Stimulated activated CD4-positive, alpha-beta T cell treated with anti-CD3 and anti-CD28 coated beads, Interleukin-4, amount 100 ng/mL, for 48 hours (primary cell): Measurements from ENCODE around the gene MGRN1.

Experiments used
- DNase-seq, 2 donors: peaks; one replicate each; pipeline ENCODE4 v3.0.0-alpha.2; 2020; ENCODE audit warnings: low read depth in 2 of 2

Gene MGRN1

DNA sequence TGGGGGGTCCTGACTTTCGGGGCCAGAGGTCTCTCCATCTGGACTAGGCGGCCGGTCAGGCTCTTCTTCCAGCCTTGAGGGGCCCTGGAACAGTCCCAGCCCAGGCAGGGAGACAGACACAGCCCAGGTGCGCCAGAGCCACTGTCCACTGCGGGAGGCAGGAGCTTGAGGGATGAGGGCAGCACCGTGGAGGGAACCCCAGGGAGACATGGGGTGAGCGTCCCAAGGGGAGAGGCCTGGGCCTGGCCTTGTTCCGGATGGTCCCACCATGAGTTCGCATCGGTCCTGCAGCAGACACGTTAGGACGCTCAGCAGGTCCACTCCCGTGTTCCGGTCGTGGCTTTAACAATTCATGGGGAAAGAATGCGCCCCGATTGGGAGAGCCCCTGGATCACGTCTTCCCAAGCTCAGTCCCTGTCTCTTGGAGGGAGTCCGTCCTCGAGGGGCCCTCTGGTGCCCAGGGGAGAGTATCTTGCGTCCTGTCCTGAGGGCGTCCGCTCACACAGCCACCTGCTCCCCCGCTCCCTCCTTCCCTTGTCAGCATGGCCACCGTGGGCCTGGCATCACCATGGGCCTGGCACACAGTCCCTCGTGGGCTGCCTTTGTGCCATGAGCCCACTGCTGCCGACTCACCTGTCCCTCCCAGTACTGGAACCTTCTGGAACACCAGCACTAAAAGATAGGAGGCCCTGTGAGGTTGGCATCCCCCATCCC, 62.0 kb downstream of the MGRN1 start:
- no peak for DNase-seq

DNA sequence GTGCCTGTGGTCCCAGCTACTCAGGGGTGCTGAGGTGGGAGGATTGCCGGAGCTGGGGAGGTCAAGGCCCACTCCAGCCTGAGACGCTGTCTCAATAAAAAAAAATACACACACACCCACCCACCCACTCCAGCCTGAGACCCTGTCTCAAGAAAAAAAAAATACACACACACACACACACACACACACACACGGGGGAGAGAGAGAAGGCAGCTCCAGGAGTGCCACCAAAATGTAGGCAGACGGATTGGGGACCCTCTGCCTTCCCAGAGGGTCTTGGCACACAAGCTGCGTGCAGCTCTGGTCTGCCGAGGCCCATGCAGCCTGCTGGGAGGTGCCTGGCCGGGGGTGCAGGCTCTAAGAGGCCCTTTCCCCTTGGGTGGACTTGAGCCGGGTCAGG, 62.8 kb downstream of the MGRN1 start:
- no peak for DNase-seq

DNA sequence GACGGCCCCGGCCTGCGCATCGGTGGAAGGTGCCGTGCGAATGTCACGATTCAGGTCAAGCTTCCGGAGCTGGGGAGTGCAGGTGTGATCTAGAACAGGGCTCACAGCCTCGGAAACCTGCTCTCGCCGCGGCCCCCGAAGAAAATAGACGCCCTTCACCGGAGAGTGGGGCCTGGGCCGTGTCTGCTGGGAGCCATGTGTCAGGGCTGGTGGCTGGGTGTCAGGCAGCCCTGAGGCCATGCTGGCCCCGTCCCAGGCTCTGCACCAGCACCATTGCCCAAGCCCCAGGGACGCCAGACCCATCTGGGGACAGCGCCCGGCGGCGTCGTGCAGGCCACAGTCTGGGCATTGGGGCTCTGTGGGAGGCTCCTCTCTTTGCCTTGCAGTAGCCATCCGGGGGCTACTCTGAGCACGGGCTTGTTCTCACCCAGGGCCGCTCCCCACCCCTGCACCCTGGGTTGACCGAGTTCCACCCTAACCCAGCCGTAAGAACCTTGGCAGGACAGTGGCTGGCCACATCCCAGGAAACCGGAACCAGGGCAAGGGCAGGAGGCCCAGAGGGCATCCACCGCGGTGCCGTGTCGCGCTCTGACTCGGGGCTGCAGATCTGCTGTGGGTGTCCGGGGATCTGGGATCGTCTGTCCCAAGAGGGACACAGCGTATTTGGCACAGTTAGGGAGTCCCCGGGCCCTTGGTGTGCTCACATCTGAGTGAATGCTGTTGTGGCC, 63.5 kb downstream of the MGRN1 start:
- no peak for DNase-seq

DNA sequence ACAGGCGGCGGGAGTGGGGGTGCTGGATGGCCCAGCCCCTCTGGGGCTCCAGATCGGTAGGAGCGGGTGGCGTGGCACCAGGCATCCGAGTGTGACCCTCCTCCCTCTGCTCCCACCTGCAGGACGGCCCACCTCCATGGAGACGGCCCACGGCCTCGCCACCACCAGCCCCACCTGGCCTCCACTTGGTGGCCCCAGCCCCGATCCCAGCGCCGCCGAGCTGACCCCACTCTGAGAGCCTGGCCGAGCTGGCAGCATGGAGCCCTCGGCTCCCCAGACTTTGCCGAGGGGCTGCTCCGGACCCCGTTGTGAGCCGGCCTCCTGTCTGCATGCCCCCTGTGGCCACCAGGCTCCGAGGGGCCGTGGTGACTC, 64.0 kb downstream of the MGRN1 start:
- no peak for DNase-seq

DNA sequence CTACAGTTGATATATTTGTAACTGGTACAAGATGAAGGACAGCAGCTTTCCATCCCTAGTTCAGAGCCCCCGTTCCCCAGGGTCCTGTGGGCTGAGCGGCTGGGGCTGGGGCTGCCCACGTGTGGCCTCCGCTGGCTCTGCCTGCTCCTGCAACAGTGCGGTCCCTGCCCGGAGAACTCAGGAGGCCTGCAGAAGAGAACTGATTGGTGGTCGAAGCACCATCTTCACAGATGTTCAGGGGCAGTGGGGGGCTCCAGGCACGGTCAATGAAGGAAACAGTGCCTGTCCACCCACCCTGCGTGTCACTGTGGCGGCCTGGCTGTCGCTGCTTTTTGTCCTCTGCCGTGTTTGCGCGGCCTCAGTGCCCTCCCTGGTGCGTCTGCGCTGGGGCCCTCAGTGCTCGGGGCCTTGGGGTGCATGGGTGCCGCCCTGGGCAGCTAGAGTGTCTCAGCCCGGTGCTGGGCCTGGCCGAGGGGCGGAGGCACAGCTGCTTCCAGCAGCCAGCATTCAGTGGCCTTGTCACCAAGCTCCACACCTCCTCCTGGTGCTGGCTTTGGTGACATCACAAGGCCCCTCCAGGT, 64.6 kb downstream of the MGRN1 start:
- no peak for DNase-seq

DNA sequence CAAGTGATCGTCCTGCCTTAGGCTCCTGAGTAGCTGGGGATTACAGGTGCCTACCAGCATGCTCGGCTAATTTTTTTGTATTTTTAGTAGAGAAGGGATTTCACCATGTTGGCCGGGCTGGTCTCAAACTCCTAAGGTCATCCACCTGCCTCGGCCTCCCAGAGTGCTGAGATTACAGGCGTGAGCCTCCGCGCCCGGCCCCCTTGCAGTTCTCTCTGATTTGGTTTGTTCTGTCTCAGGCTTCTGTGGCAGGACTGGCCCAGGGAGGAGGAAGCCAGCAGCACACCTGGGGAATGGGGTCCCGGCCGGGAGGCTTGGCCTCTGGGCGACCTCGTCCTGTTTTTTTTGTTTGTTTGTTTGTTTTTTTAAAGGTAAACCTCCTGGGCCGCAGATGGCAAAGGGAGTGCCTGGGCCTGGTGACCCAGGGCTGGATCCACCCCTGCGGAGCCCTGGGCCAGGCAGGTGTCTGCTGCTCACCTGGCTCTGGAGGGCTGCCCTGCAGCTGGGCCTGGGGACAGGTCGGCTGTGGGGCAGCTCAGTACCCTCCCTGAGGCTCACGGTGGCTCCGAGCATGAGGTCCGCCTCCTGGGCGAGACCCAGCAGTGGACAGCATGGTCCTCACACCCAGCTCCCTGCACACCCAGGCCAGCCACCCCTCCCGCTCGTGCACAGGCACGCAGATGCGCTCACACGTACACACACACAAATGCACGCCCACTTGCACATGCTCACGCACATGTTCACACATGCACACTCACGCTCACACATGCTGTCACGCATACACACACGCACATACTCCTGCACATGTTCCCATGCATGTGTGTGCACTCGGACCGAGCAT, 65.5 kb downstream of the MGRN1 start:
- DNase-seq: no peak

DNA sequence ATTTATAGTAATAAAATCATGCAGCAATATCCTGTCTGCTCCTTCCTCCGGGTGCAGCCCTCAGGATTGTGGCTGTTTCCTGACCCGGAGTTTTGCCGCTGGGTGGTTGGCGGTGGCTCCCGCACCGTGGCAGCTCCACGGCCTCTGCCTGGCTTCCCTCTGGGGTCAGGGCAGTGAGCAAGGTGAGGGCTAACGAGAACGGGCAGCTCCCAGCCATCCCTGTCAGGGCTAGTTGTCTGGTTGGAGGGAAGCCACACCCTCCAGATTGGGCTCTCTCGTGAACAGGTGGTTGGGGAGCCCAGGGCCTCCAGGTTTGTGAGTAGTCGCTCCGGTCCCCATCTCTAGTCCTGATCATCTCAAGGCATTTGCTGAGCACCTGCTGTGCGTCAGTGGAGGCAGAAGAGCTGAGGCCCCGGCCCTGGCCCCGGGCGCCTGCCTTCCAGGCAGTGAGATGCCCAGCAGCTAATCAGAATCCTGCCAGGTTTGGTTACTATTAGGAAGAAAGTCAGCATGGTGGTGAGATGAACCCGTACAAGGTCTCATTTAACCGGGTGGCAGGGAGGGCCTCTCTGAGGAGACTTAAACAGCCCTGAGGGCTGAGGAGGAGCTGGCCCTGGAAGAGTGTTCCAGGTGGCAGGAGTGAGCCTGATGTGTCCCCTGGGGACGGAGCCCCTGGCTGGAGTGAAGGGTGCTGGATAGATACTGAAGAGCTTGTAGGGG, 66.5 kb downstream of the MGRN1 start:
- DNase-seq: no peak

DNA sequence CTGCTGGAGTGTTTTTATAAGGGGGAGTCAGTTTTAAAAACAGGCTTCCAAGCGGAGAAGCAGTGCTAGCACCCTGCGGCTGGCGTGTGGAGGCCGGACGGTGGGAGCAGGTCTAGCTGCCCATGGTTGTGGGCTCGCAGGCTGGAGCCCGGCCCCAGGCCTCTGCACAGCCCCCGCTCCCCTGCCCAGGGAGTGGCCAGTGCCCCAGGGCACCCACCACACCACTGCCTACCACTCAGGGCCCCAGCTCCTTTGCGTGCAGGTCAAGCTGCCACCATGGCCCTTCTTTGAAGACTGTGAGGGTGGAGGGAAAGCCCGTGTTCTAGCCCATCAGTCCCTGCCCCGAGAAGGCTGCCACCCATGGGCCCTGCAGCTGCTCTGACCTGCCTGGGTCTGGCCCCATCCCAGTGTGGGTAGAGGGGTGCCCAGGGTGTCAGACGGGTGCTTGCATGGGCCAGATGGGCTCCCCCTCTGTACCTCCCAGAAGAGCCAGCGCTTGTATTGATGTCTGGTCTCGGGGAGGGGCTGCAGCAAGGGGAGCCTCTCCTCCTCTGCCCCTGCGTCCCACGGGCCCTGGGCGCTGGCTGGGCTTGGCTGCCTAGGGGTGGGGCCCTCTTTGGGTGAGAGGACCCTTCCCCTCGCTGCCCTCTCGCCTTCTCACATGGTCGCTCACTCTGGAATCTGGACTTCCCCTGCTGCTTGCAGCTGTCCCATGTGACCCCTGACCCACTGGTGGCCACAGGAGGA, 67.2 kb downstream of the MGRN1 start:
- no peak for DNase-seq

DNA sequence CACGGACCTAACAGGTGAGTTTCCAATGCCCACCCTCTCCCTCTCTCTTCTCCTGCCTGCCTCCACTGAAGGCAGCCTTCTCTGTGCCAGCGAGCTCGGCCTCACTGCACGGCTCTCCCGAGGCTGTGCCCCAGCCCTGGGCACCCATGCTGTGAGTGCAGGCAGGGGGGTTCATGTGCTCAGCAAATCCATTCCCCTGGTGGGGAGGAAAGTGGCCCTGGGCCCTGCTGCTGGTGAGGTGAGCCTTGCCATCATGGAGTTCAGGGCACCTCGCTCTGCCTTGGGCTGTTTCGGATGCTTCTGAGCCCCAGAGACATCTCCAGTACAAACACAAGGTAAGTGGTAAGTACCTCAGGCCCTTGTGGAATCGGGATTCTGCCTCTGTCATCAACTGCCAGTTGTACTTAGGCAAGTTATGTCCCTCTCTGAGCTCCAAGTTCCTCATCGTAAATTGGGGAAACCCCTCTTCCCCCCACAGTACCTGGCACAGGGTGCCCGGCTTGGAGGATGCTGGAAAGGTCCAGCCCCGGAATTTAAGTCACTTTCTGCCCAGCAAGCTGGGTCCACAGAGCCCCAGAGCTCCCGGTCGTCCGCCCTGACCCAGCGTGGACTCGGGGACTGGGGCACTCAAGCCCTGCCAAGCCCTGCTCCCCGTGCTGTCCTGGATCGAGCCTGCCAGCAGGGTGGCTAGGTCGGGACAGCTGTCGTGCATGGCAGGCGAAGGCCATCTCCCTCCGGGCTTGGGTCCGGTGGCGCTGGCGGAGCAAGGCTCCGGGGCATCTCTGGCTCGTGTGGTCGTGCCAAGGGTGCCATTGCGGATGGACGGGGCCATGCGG, 68.1 kb downstream of the MGRN1 start:
- DNase-seq: no peak

DNA sequence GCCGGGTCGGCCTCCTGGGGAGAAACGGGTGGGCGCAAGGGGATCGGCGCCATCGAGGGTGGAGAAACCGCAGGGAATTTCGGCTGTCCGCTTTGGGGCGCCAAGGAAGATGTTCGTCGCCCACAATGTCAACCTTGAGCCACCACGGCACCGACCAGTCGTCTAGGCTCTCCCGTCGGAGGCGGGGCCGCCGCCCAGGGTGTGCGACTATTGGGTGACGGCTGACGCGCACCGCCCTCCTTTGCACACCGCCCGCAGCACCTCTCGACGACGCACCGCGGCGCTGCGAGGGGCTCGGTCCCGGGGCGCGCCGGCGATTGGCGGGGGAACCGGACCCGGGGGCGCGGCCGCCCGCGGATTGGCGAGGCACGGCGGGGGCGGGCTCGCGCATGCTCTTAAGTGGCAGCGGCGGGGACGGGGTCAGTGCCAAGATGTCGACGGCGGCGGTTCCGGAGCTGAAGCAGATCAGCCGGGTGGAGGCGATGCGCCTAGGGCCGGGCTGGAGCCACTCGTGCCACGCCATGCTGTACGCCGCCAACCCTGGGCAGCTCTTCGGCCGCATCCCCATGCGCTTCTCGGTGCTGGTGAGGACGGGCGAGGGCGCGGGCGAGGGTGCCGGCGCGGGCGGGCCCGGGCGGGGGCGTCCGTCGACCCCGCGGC, 68.8 kb downstream of the MGRN1 start, which contains the start of gene NUDT16L1:
TSS of gene NUDT16L1 (plus strand) at position 267 of the 660 bp plus-strand sequence. CDS start at position 432, 165 bp downstream.
- peak; percentile 96 for DNase-seq

DNA sequence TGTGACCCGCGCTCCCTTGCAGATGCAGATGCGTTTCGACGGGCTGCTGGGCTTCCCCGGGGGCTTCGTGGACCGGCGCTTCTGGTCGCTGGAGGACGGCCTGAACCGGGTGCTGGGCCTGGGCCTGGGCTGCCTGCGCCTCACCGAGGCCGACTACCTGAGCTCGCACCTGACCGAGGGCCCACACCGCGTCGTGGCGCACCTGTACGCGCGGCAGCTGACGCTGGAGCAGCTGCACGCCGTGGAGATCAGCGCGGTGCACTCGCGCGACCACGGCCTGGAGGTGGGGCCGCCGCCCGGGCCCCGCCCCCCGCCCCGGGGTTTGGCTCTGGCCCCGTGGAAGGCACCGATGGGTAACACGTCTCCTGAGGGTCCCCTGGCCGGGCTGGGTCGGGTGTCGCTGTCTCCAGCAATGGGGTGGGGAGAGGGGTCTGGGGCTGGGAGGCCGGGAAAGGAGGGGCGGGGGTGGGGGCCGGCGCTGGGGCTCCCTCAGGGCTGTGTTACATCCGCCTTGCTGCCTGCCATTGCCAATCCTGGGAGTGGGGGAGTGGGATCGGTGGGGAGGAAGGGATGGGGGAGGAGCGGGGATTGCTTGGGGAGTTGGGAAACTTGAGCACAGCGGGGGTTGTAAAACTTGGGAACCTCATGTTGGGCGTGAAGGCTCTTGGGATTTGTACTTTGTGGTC, 69.5 kb downstream of the MGRN1 start:
- peak in 1 of 2 donors; percentile 37 for DNase-seq

DNA sequence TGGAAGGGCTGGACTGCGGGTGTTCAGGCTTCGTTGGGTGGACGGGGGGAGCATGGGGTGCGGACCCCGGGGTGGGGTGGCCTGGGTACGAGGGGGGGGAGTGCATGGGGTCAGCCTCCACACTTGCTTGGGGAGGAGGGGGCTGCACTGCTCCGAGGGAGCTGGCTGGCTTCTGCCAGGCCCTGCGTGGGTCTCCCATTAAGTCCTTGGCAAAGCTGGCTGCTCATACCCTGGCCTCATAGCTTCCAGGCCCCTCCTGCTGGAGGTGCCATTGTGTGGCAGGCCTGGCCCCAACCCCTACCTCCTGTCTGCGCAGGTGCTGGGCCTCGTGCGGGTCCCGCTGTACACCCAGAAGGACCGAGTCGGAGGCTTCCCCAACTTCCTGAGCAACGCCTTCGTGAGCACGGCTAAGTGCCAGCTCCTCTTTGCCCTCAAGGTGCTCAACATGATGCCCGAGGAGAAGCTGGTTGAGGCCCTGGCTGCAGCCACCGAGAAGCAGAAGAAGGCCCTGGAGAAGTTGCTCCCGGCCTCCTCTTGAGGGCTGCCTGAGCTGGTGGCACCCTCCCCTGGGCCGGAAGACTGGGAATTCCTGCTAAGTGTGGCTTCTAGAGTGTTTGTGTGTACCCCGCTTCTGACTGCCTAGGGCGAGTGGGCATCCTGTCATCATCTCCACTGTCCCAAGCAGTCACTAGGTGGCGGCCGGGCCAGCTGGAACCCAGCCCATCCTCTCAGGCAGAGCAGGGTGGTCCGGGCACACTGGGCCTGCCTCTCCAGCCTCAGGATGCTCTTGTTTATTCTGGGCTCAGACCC, 70.2 kb downstream of the MGRN1 start:
- DNase-seq: no peak

DNA sequence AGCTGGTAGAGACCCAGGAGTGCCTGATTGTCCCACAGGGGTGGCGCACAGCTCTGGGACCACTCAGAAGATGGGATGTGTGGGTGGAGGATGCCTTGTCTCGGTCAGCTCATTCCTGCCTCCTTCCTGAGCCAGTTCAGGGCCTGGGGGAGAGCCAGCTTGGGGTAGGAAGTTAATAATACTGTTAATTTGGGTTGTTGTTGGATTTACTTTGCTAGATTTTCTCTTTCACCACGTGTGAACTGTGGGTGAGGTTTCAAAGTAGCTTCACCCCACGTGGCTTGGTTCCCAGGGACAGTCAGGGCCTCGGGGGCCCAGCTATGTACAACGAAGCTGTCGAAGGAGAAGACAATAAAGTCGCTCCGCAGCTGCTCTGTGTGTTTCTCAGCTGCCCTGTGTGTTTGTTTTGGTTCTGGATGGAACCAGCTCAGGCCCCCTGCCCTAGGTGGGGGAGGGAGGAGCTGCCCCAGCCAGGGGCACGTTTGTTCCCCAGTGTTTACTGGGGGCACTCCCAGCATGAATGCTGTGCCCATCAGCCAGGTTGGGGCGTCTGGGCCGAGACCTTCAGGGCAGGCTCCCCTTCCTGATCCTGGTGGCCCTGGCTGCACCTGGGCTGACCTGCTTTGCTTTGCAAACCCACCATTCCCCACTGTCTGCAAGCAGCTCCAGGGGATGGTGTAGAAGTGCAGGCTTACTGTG, 71.0 kb downstream of the MGRN1 start:
- DNase-seq: no peak

DNA sequence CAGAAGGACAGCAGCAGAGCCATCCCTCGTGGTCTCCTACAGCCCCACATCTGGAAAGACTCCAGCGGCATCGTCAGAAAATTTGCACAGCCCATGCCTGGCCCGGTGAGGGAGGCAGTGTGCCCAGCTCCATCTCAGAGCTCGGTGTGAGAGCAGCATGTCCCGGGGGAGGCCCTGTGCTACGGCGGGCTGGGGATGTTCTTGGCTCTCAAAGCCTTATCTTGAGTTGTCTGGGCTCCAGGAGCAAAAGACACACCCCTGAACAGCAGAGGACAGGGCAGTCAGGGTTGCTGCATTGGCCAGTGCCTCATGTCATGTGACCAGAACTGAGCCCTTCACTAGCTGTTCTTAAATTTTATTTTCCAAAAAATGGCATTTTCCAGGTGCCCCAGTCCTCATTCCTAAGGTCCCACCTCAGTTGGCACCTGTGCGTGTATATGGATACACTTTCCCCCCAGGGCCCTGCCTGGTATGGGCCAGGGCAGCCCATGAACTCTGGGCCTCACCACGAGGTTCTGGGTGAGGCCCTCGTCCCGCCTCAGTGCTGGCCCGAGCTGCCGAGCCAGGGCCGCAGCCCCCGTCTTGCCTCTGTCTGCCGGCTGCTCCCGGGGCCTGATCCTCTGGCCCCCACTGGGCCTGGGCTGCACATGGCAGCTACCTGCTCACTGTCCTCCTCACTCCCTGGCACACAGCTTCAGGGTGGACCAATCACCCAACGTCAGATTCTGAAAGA, 71.7 kb downstream of the MGRN1 start:
- no peak for DNase-seq

DNA sequence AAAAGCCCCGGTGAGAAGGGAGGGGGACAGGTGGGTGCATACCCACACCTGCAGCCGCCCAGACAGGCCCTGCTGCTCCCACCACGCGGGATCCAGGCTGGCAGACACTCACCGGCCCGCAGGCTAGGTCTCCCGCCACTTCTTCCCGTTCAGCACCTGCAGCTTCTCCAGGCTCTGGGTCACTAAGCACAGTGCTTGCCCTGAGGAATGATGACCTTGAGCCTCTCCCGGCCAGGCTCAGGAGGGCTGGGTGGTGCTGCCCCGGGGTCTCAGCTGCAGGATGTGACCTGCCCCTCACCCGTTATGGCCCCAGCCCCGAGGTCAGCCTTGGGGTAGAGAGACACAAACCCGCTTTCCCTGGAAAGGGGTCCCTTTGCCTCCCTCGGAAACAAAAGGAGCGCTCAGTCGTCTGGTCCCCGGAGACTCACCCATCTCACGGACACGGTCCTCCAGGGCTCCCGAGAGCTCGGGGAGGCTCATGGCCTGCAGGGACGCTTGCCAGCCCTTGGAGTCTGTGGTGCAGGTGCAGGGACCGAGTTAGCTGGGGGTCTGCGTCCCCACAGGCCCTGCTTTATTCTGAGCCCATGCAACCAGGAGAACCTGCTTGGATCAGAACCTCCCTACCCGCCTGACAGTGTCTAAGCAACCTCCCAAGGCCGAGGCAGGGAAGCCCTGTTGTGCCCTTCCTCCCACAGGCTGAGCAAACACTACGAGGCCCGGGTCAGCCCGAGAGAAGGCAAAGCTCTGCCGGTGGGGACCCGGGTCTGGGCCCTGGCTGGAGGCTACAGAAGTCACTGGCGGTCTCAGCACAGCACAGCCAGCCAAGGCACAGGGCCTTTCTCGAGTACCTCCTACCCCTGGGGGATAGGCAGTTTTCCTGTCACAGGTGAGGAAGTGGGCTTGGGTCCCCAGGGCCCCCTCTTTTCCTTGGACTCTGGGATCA, 72.5 kb downstream of the MGRN1 start:
- DNase-seq: no peak
